Effector CD4-positive, alpha-beta T cell (primary cell): ENCODE measurements around the gene XRRA1.
"Not testable (repeated sequence)": the region's sequence is repeated elsewhere in the genome, so short reads cannot be mapped to it uniquely, and the experiment has no call there.

Experiments used
- DNase-seq: peaks from one replicate; pipeline ENCODE4 v3.0.0-alpha.2; 2020

The XRRA1 gene

GRCh38 chr11:74895340-74896116 is 53.4 kb downstream of the XRRA1 start:
- DNase-seq: no peak

GRCh38 chr11:74893015-74893414 is 55.9 kb downstream of the XRRA1 start:
- not testable (repeated sequence) for DNase-seq

- no peak for DNase-seq
These were observed 71.8 kb downstream of the XRRA1 start for GRCh38 chr11:74877132-74877531.

- DNase-seq: no peak
These were observed 77.9 kb downstream of the XRRA1 start for GRCh38 chr11:74871037-74871436.

- no peak for DNase-seq
These were observed 78.4 kb downstream of the XRRA1 start for GRCh38 chr11:74870485-74870884.

- no peak for DNase-seq
These were observed 82.3 kb downstream of the XRRA1 start for GRCh38 chr11:74866557-74866956.

- no peak for DNase-seq
These were observed 85.5 kb downstream of the XRRA1 start for GRCh38 chr11:74863410-74863809.

GRCh38 chr11:74860743-74861142 is 88.1 kb downstream of the XRRA1 start:
- no peak for DNase-seq

GRCh38 chr11:74853223-74853622 is 95.7 kb downstream of the XRRA1 start:
- DNase-seq: no peak

GRCh38 chr11:74849525-74850391 is 99.1 kb downstream of the XRRA1 start:
- DNase-seq: no peak

- no peak for DNase-seq
These were observed 101.0 kb downstream of the XRRA1 start for GRCh38 chr11:74847895-74848294.

GRCh38 chr11:74847395-74847794 is 101.5 kb downstream of the XRRA1 start:
- DNase-seq: no peak

- DNase-seq: no peak
These were observed 102.1 kb downstream of the XRRA1 start for GRCh38 chr11:74846770-74847169.

GRCh38 chr11:74845978-74846517 is 102.8 kb downstream of the XRRA1 start:
- no peak for DNase-seq

- no peak for DNase-seq
These were observed 104.0 kb downstream of the XRRA1 start for GRCh38 chr11:74844865-74845264.

GRCh38 chr11:74844072-74844471 is 104.8 kb downstream of the XRRA1 start:
- DNase-seq: no peak

- DNase-seq: no peak
These were observed 105.9 kb downstream of the XRRA1 start for GRCh38 chr11:74842967-74843366.

- no peak for DNase-seq
These were observed 108.4 kb downstream of the XRRA1 start for GRCh38 chr11:74840486-74840885.

- no peak for DNase-seq
These were observed 108.9 kb downstream of the XRRA1 start for GRCh38 chr11:74839971-74840370.

GRCh38 chr11:74839446-74839845 is 109.4 kb downstream of the XRRA1 start:
- no peak for DNase-seq

- no peak for DNase-seq
These were observed 110.7 kb downstream of the XRRA1 start for GRCh38 chr11:74838188-74838587.

- no peak for DNase-seq
These were observed 111.7 kb downstream of the XRRA1 start for GRCh38 chr11:74837191-74837590.

GRCh38 chr11:74826901-74827300 is 122.0 kb downstream of the XRRA1 start:
- DNase-seq: no peak

GRCh38 chr11:74825596-74825995 is 123.3 kb downstream of the XRRA1 start:
- not testable (repeated sequence) for DNase-seq
